HG02642 (cell line): ENCODE measurements around the gene ALDH1A3.

Experiments
- ATAC-seq: cut with Tn5 transposase; IDR thresholded peaks from one replicate; pipeline ENCODE4 v1.9.1; 2021; ENCODE audit warnings: mild to moderate bottlenecking; ENCODE audit not compliant: unreplicated experiment, poor library complexity

Gene ALDH1A3

GRCh38 chr15:100900795-100901169 lies 21.2 kb downstream of the ALDH1A3 start:
- ATAC-seq, result no peak

- ATAC-seq, result no peak
Measured at GRCh38 chr15:100901296-100901695, 21.7 kb downstream of the ALDH1A3 start.

- no peak for ATAC-seq
Measured at GRCh38 chr15:100901702-100902435, 22.2 kb downstream of the ALDH1A3 start.

- no peak for ATAC-seq
Measured at GRCh38 chr15:100902436-100903167, 23.0 kb downstream of the ALDH1A3 start.

DNA sequence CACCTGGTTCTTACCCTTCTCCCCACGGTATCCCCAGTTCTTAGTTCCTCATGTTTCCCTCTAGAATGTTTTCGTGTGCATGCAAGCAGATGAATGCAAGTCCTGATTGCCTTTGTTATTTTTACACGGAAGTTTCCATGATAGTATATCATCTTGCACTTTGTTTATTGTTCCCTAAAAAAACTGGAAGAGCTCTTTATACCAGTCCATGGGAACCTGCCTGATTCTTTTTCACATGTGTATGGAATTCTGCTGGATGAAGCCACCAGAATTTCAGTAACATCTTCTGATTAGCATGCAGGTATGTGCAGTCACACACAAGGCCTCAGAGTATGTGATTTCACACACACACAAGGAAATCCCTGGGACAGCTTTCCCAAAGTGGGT lies 23.5 kb downstream of the ALDH1A3 start:
- no peak for ATAC-seq

DNA sequence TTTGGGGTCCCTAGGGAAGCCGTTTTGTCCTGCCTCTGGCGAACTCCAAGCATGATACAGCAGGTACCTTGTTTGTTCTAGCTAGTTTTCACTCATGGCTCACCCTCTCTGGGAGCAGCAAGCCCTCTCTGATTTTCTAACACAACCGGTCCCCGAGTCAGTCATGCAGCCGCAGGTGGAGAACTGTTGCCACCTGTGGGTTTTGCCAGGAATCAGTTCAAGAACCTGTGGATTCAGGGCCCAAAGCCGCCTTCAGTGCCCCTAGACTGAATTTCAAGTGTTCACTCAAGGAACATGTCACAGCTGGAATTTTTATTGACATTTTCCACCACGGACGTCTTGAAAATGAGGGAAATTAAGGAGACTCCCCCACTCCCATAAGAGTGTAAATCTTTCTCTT lies 26.2 kb downstream of the ALDH1A3 start:
- no peak for ATAC-seq

DNA sequence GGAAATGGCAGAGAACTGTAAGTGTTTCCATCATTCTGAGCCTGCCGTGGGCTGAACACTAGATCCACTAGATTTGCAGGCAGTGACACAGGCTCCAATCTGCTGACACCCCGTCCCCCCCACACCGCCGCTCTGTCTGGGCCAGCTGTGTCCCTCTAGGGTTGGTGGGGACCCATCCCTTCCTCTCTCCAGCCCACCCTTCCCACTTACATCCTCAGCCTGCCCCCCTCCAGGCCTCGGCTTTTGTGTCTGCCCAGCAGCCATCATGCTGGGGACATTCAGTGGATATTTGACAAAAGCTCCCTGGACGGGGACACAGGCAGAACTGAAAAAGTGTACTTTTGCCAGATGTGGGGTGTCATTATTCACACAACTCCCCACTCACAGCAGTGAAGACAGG lies 28.8 kb downstream of the ALDH1A3 start:
- ATAC-seq, result no peak

GRCh38 chr15:100909565-100909964 lies 29.9 kb downstream of the ALDH1A3 start:
- no peak for ATAC-seq

GRCh38 chr15:100909989-100910955 lies 30.6 kb downstream of the ALDH1A3 start:
- no peak for ATAC-seq

DNA sequence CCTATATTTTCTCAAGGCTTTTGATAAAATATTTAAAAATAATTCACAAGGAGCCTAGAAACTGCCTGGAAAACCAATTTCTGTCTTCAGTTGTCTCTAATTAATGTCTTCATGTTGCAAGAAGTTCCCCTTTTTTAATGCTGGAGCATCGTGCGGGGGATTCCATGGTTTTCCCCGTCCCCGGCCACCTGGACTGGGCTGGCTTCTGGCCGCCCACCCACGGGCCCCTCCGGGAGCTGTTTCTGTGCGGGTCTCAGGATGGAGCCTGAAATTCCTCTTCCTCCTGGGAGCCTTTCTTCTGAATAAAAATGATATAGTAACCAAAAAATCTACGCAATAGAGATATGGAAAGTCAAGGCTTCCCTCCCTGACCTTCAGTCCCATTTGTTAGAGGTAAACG lies 31.5 kb downstream of the ALDH1A3 start:
- ATAC-seq, result no peak

DNA sequence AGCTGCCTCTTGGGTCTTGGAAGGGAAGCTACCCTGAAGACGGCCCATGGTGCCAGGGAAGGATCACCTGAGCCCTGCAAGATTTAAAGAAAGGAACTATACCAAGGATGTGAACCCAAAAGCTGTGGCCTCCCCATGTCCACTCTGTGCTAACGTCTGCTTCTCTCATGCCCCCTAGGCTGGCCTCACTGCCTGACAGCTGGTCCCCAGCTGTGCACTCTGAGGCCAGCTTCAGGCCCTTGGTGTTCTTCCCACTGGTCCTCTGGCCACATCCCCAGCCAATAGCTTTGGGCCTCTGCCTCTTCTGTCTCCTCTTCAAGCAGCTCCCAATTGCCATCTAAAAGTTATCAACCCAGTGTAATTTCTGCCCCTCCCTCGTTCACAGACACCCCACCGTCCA lies 34.3 kb downstream of the ALDH1A3 start:
- no peak for ATAC-seq

GRCh38 chr15:100914876-100915275 lies 35.2 kb downstream of the ALDH1A3 start:
- ATAC-seq, result no peak

DNA sequence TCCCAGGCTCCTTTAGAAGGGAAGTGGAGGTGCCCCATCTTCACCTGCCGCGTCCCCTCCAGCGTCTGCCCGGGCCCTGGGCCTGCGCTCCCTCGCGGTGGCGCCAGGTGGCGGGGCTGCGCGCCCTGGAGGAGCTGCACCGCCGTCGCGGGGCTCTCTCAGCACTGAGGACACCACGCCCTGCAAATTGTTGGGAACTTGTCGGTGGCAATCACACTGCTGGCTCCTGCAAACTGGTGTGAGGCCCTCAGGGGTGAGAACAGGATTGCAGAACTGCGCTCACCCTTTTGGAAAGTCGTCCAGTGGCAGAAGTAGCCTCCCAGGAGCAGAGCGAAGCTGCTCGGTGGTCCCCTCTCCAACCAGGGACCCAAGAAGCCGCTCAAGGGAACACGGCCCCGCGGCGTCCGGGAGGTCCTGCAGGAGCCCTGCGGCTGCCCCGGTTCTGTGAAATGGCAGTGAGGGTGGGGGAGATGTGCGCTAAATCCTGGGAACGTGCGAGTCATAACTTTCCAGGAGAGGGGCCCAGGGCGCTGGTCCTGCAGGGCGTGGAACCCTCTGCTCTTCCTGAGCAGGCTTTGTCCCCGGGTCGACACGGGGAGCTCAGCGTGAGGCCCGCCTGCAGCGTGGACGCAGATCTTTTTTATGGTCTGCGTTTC lies 38.5 kb downstream of the ALDH1A3 start:
- peak; percentile 72 for ATAC-seq

DNA sequence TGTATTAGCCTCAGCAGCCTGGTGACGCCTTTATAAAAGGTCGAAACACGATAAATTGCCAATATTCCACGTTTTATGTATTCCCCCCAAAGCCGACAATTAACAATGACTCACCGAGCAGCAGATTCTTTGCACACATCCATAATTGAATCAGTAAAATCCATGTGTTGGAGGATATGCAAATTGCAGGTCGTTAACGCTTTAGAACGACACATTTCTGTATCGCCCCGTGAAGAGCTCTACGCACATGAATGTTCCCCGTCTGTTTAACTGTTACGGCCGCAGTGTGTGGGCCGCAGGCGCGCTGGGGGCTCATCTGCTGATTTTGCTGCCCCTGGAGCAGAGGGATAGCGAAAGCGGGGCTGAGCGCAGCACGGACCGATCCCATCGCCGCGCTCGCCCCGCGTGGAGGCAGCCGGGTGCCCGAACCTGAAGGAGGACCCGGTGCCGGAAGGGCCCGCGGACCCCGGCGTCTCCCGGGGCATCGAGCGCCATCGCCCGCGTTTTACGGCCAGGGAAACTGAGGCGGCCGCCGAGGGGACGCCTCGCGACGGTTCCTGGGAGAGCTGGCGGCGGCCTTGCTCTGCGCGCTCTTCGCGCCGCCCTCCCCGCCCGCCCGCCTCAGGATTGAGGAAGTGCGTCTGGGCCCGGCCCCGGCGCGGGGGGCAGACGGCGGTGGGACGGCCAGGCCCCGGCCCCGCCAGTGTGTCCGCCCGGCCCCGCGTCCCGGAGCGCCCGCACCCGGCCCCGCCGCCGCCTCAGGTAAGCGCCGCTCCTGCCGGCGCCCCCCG lies 39.3 kb downstream of the ALDH1A3 start, which contains the start of gene LRRK1:
TSS of gene LRRK1 (plus strand) at position 668 of the 791 bp plus-strand sequence. CDS start 5,276 bp downstream, outside the sequence.
- ATAC-seq, result peak; percentile 28

DNA sequence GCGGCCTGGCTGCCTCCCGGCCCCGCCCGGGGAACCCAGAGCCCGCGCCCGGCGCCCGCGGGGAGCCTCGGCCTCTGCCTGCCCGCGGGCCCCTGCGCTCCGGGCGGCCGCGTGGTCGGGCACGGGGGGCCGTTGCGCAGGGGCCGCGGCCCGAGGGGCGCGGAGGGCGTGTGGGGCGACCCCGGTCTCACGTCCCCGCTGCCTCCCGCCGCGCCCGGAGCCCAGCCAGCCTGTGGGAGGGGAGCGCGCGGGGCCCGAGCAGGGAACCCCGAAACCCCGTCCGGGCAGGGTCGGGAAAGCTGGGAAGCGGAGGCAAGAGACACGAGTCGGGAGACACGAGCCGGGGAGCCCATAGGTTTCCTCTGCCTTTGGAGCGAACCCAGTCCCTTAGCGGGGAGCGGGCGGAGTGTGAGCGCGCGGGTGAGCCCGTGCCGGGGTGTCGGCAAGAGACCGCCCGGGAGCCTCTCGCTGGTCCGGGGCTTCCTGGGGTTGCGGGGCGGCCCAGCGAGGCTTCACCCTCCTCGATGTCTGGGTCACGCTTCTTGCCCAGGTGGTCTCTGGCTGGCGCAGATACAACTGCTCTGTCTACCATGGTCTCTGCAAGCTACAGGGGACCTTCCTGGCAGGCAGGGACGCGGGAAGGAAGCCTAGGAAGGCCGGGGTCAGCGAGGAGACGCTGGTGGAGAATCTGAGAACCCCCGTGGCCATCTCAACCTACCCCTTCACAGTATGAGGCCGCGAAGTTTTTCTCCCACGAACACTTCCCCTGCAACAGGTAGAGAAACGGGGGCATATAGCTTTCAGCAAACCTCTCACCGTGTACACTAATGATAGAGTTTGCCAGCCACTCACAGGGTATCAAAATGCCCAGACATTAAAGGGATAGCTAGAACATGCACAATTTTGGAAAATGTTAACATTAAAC lies 40.1 kb downstream of the ALDH1A3 start:
- ATAC-seq, result peak; percentile 15

DNA sequence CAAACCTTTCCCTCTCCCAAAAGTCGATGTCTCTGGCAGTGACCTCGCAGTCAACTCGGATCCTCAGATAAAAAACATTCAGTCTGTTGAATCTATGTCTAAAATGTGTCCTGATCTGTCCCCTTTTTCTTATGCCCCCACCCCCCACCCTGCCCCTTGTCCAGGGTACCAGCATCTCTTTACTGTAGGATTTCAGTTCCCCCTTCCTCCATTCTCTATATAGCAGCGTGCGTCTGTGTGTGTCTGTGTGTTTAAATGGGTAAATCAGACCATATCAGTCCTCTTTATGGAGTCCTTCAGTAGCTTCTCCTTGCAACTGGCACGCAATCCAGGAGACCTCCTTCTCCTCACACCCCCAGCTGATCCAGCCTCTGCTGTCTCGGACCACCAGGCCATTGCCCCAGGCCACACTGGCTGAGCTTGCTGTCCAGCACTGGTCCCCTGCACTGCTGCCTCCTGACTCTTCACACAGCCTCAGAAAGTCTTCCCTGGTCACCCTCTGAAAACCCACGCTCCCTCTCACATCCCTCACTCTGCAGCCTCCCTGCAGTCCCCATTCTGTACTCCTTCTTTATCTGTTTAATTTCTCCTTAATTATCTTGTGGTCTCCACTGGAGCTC lies 41.0 kb downstream of the ALDH1A3 start:
- ATAC-seq, result no peak

GRCh38 chr15:100922192-100923040 lies 42.8 kb downstream of the ALDH1A3 start:
- ATAC-seq, result no peak
